H9 (cell line): ENCODE measurements around the gene BRSK2. TPM values are rescaled to one million over a fixed set of nuclear protein-coding genes. Genes with fewer than 3 reads are reported as not detected.

Source experiments
- DNase-seq: peaks from one replicate; pipeline ENCODE4 v3.0.0-alpha.2; 2017
- H2AFZ ChIP-seq: one replicate; pipeline ENCODE4 v1.6.1; 2013; ENCODE audit warnings: mild to moderate bottlenecking, low read length, control low read depth, moderate library complexity
- H2AK5ac ChIP-seq: 2 replicates; pipeline ENCODE4 v1.6.1; 2013; ENCODE audit warnings: low read length, control low read depth, mixed read lengths; ENCODE audit not compliant: insufficient read length
- H2BK120ac ChIP-seq: one replicate; pipeline ENCODE4 v1.6.1; 2013; ENCODE audit warnings: low read depth, mild to moderate bottlenecking, low read length, control low read depth, inconsistent platforms; ENCODE audit not compliant: poor library complexity, severe bottlenecking
- H2BK12ac ChIP-seq: 2 replicates; pipeline ENCODE4 v1.6.1; 2013; ENCODE audit warnings: low read length, control low read depth, mixed read lengths, low read depth; ENCODE audit not compliant: insufficient read length
- H2BK15ac ChIP-seq: 2 replicates; pipeline ENCODE4 v1.6.1; 2013; ENCODE audit warnings: low read depth, low read length, control low read depth
- H2BK20ac ChIP-seq: one replicate; pipeline ENCODE4 v1.6.1; 2013; ENCODE audit warnings: low read depth, mild to moderate bottlenecking, low read length, control low read depth, inconsistent platforms; ENCODE audit not compliant: poor library complexity, severe bottlenecking
- H2BK5ac ChIP-seq: 2 replicates; pipeline ENCODE4 v1.6.1; 2013; ENCODE audit warnings: low read length, control low read depth, mixed read lengths; ENCODE audit not compliant: insufficient read length
- H3K14ac ChIP-seq: 2 replicates; pipeline ENCODE4 v1.6.1; 2013; ENCODE audit warnings: low read length, control low read depth; ENCODE audit not compliant: insufficient read depth
- H3K18ac ChIP-seq: 2 replicates; pipeline ENCODE4 v1.6.1; 2013; ENCODE audit warnings: low read depth, mild to moderate bottlenecking, mixed read lengths, low read length, control low read depth; ENCODE audit not compliant: insufficient read length
- H3K23ac ChIP-seq: 2 replicates; pipeline ENCODE4 v1.6.1; 2013; ENCODE audit warnings: low read length, control low read depth, mixed read lengths, low read depth; ENCODE audit not compliant: insufficient read length
- H3K23me2 ChIP-seq: 2 replicates; pipeline ENCODE4 v1.6.1; 2013; ENCODE audit warnings: low read depth, mild to moderate bottlenecking, mixed read lengths, low read length, control low read depth; ENCODE audit not compliant: insufficient read length, poor library complexity, severe bottlenecking
- H3K27ac ChIP-seq: 2 replicates; pipeline ENCODE4 v1.5.1; 2013; ENCODE audit warnings: low read length, control low read depth, mixed read lengths, low read depth; ENCODE audit not compliant: insufficient read length
- H3K27me3 ChIP-seq: 2 replicates; pipeline ENCODE4 v1.6.1; 2013; ENCODE audit warnings: low read length, control low read depth, inconsistent platforms; ENCODE audit not compliant: insufficient read depth
- H3K4ac ChIP-seq: 2 replicates; pipeline ENCODE4 v1.6.1; 2013; ENCODE audit warnings: low read depth, mild to moderate bottlenecking, control low read depth, inconsistent platforms, low read length, moderate library complexity
- H3K4me1 ChIP-seq: 2 replicates; pipeline ENCODE4 v1.6.1; 2013; ENCODE audit warnings: low read length, control low read depth, inconsistent platforms; ENCODE audit not compliant: insufficient read depth
- H3K4me2 ChIP-seq: 2 replicates; pipeline ENCODE4 v1.6.1; 2013; ENCODE audit warnings: low read length, control low read depth, mixed read lengths; ENCODE audit not compliant: insufficient read length, insufficient read depth
- H3K56ac ChIP-seq: 2 replicates; pipeline ENCODE4 v1.6.1; 2013; ENCODE audit warnings: low read depth, mild to moderate bottlenecking, mixed read lengths, low read length, control low read depth; ENCODE audit not compliant: insufficient read length
- H3K79me1 ChIP-seq: 2 replicates; pipeline ENCODE4 v1.6.1; 2013; ENCODE audit warnings: low read depth, mild to moderate bottlenecking, moderate library complexity, low read length, control low read depth, inconsistent platforms; ENCODE audit not compliant: insufficient read depth, poor library complexity, severe bottlenecking
- H3K79me2 ChIP-seq: 2 replicates; pipeline ENCODE4 v1.6.1; 2013; ENCODE audit warnings: low read length, control low read depth, inconsistent platforms; ENCODE audit not compliant: insufficient read depth
- H3K9ac ChIP-seq: 2 replicates; pipeline ENCODE4 v1.6.1; 2013; ENCODE audit warnings: low read length, control low read depth, mixed read lengths; ENCODE audit not compliant: insufficient read length; ENCODE audit errors: extremely low read depth
- H3K9me3 ChIP-seq: one replicate; pipeline ENCODE4 v1.6.1; 2013; ENCODE audit warnings: low read depth, low read length, inconsistent platforms; ENCODE audit not compliant: control insufficient read depth
- H3T11ph ChIP-seq: one replicate; pipeline ENCODE4 v1.6.1; 2013; ENCODE audit warnings: mild to moderate bottlenecking, low read length, control low read depth, inconsistent platforms
- H4K20me1 ChIP-seq: one replicate; pipeline ENCODE4 v1.6.1; 2013; ENCODE audit not compliant: control insufficient read depth, insufficient read length, insufficient read depth
- H4K5ac ChIP-seq: 2 replicates; pipeline ENCODE4 v1.6.1; 2013; ENCODE audit warnings: low read depth, mild to moderate bottlenecking, mixed read lengths, low read length, control low read depth; ENCODE audit not compliant: insufficient read length
- H4K8ac ChIP-seq: replicated peaks from 2 replicates; pipeline ENCODE4 v1.6.1; 2013; ENCODE audit warnings: low read length, control low read depth, mixed read lengths, low read depth; ENCODE audit not compliant: insufficient read length
- H4K91ac ChIP-seq: 2 replicates; pipeline ENCODE4 v1.6.1; 2013; ENCODE audit warnings: low read depth, mild to moderate bottlenecking, moderate library complexity, mixed read lengths, low read length, control low read depth; ENCODE audit not compliant: insufficient read length
- H3K27ac Mint-ChIP-seq, 3 experiments: 2 replicates in 2 of 3; 3 replicates in 1 of 3; pipeline ENCODE4 v1.8.0; 2020 to 2021; ENCODE audit warnings: mixed read lengths in 3 of 3, mild to moderate bottlenecking in 1 of 3, moderate library complexity in 1 of 3
- H3K27me3 Mint-ChIP-seq: 2 replicates; pipeline ENCODE4 v1.8.0; 2021; ENCODE audit warnings: low read depth, mild to moderate bottlenecking, moderate library complexity, mixed read lengths
- H3K36me3 Mint-ChIP-seq, 3 experiments: 2 replicates in 2 of 3; 3 replicates in 1 of 3; pipeline ENCODE4 v1.8.0; 2020 to 2021; ENCODE audit warnings: low read depth in 3 of 3, mixed read lengths in 3 of 3; ENCODE audit not compliant: insufficient read depth in 1 of 3
- H3K4me1 Mint-ChIP-seq, 2 experiments: 2 replicates each; pipeline ENCODE4 v1.8.0; 2020; ENCODE audit warnings: mixed read lengths in 2 of 2
- H3K4me3 Mint-ChIP-seq, 2 experiments: 2 replicates in 1 of 2; 3 replicates in 1 of 2; pipeline ENCODE4 v1.8.0; 2020 to 2021; ENCODE audit warnings: mild to moderate bottlenecking in 2 of 2, mixed read lengths in 2 of 2, moderate library complexity in 1 of 2
- H3K9me3 Mint-ChIP-seq, 2 experiments: 2 replicates in 1 of 2; 3 replicates in 1 of 2; pipeline ENCODE4 v1.8.0; 2020; ENCODE audit warnings: mild to moderate bottlenecking in 2 of 2, mixed read lengths in 2 of 2, moderate library complexity in 1 of 2
- CTCF ChIP-seq: fragments of 200-600 bp; sonication (generic); conservative IDR thresholded peaks from 3 replicates; pipeline ENCODE4 v1.8.0; 2021; ENCODE audit warnings: antibody characterized with exemption, mild to moderate bottlenecking
- WGBS: extraction: QIAGEN DNeasy Blood & Tissue Kit; methylation state at CpG from one replicate; pipeline ENCODE4 v1.1.7; 2013; ENCODE audit warnings: missing lambda C conversion rate, low lambda C conversion rate, mixed read lengths; ENCODE audit not compliant: insufficient read length; ENCODE audit errors: extremely low coverage; 5-methylcytosine and 5-hydroxymethylcytosine counted together
- total RNA-seq: library from RNA; stranded (reverse); gene quantifications from 2 replicates; pipeline ENCODE4 v1.2.1, GENCODE V29; 2021

The BRSK2 gene
- total RNA-seq, 1 experiment from 2014 or later = 28.4 TPM

DNA sequence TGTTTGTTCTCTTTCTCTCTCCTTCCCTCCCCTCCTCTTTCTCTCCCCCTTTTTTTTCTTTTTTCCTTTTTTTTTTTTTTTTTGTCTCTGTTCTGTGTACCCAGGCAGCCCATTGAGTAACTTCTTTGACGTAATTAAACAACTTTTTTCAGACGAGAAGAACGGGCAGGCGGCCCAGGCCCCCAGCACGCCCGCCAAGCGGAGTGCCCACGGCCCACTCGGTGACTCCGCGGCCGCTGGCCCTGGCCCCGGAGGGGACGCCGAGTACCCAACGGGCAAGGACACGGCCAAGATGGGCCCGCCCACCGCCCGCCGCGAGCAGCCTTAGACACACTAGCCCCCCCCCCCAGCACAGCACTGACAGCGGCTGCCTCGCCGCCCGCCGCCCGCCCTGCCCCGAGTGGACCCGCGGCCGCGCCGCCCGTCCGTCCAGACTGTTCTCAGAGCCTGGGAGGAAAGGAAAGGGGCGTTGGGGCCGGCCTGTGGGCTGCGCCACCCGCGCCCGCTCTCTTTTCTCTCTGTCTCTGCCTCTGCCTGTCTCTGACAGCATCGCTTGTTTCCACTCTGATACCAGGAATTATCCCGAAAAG is 70.8 kb downstream of the BRSK2 start:
- peaks cover 2 to 6% (median 5%) of the 10 kb centered on the region in 3 experiments; a peak in 1 of 7 replicates for H3K36me3 Mint-ChIP-seq
- TF ChIP-seq CTCF = no peak
- Histone ChIP-seq H3K9ac (no peak overlapping the region), H3K4ac (no peak overlapping the region), H4K91ac (no peak overlapping the region), H2BK20ac (no peak overlapping the region), H3K14ac (no peak overlapping the region), H2BK12ac (no peak overlapping the region), H3K27ac (no peak overlapping the region), H3K79me2 (no peaks in the 10 kb centered on the region), H3K4me1 (no peaks in the 10 kb centered on the region), H3K23ac (no peak overlapping the region), H4K5ac (no peak overlapping the region), H4K8ac (no peak overlapping the region), H3T11ph (no peak overlapping the region), H3K9me3 (no peaks in the 10 kb centered on the region), H3K79me1 (no peaks in the 10 kb centered on the region), H4K20me1 (no peaks in the 10 kb centered on the region), H2BK5ac (no peak overlapping the region), H3K18ac (no peak overlapping the region), H3K23me2 (no peaks in the 10 kb centered on the region), H2BK120ac (no peak overlapping the region), H3K27me3 (no peaks in the 10 kb centered on the region), H3K56ac (no peak overlapping the region), H3K4me2 (no peak overlapping the region), H2AK5ac (no peak overlapping the region), H2AFZ (no peak overlapping the region), H2BK15ac (no peak overlapping the region)
- peaks cover 3 to 14% of the 10 kb centered on the region in 2 experiments; a peak in 3 of 4 replicates for H3K4me1 Mint-ChIP-seq
- no peak for DNase-seq
- no peaks in the 10 kb centered on the region for H3K9me3 Mint-ChIP-seq
- no peak overlapping the region; a peak in 1 of 7 replicates for H3K27ac Mint-ChIP-seq
- WGBS = no CpG with 5 or more reads among the region's 44 CpGs
- H3K27me3 Mint-ChIP-seq = no peaks in the 10 kb centered on the region; the same call in 1 of the 2 replicates
- no peak overlapping the region for H3K4me3 Mint-ChIP-seq
